Femur (tissue), 1 donor: Measurements from ENCODE around the gene RHBDD1.

Source experiments
- DNase-seq: peaks from one replicate; pipeline ENCODE4 v3.0.0-alpha.2; 2017

Gene RHBDD1

GRCh38 chr2:226847090-226847489, 11.2 kb downstream of the RHBDD1 start:
- DNase-seq, result no peak

- DNase-seq, result no peak
Observed at GRCh38 chr2:226847511-226847910, 11.7 kb downstream of the RHBDD1 start.

DNA sequence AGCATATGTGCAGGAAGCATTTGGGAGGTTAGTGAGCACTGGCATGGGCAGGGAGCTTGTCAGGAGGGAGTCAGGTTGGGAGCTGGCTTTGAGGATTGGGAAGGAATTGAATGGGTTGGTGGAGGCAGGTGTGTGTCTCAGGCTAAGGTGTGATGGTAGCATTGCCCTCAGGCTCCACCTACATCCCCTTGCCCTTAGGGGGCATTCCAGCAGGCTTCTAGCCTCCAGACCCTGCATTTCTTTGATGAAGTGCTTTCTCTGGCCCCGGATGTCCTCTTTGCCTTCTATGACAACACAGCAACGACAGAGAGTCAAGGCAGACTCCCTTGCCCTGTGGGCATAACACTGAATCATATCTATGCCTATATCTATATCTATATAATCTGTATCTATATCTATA, 13.5 kb downstream of the RHBDD1 start:
- DNase-seq, result no peak

DNA sequence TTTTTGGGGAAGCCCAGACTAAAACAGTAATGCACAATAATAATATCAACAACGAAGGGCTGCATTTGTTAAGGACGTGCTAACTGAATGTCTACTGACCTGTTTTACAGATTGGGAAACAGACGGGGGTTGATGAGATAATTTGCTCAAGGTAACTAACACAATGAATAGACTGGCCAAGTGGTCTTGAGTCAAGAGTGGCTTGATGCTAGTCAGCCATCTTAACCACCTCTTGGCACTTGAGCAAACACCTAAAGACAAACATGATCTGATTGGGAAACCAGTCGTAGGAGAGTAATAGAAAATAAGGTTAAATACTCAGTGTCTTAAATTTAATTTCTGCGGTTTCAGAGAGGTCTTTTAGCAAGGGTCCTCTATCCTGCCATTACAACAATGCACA, 14.2 kb downstream of the RHBDD1 start:
- DNase-seq, result no peak

- no peak for DNase-seq
Observed at GRCh38 chr2:226855787-226856186, 19.9 kb downstream of the RHBDD1 start.

DNA sequence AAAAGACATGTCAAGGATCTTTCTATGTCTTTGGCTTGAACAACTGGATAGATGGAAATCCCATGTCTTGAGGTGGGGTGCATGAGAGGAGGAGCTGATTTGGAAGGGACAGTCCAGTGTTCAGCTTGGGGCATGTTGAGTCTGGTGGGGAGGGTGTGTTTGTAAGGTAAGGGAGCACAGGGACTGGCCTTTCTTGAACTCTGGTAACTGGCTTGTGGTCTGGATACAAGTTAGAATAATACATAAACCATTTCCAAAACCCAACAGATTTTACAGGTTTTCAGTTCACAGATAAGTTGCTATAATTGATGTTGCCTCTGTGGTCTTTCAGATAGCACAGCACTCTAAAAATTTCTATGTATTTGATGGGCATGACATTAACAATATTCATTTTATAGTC, 24.2 kb downstream of the RHBDD1 start:
- no peak for DNase-seq

DNA sequence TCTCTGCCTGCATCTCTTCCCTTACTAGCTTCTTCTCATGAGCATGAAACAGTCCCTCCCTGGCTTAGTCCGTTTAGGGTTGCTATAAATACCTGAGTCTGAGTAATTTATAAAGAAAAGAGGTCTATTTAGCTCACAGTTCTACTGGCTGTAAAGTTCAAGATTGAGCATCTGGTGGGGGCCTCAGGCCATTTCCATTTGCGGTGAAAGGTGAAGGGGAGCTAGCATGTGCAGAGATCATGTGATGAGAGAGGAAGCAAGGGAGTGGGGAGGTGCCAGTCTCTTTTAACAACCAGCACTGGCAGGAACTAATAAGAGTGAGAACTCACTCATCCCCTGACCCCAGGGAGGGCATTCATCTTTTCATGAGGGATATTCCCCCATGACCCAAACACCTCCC, 26.8 kb downstream of the RHBDD1 start:
- no peak for DNase-seq

DNA sequence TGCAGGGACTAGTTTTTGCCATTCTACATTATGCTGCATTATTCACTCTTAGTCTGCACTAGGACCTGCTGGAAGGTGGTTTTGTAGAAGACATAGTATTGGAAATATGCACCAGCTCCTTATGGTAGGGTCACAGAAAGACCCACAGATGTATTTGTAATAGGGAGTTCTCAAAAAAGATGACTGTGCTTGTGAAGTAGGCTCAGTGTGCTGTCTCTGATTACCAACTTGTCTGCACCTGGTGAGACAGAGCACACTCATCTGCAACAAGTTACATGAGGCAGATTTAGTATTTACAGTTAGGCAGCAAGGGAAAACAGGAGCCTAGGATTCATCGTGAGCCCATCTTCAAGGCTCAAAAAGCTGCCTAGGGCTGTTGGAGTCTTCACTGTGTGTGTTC, 29.4 kb downstream of the RHBDD1 start:
- no peak for DNase-seq

DNA sequence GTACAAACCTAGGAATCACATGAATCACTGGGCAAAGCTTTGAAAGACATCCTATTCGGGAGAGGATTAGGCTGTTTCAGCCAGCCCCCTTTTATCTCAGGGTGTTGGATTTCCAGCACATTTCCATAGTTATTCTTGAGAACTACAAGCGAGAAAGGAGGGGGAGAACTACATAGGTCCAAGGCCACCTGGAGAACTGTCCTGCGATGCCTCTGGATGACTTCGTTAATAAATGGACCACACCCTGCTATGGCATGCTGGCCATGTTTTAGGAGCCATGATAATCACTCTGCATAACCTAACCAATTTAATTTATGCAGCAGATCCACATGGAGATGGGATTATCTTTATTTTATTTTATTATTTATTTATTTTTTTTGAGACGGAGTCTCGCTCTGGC, 29.9 kb downstream of the RHBDD1 start:
- DNase-seq, result no peak

- no peak for DNase-seq
Observed at GRCh38 chr2:226868331-226869162, 32.7 kb downstream of the RHBDD1 start.

- no peak for DNase-seq
Observed at GRCh38 chr2:226869371-226869770, 33.5 kb downstream of the RHBDD1 start.

DNA sequence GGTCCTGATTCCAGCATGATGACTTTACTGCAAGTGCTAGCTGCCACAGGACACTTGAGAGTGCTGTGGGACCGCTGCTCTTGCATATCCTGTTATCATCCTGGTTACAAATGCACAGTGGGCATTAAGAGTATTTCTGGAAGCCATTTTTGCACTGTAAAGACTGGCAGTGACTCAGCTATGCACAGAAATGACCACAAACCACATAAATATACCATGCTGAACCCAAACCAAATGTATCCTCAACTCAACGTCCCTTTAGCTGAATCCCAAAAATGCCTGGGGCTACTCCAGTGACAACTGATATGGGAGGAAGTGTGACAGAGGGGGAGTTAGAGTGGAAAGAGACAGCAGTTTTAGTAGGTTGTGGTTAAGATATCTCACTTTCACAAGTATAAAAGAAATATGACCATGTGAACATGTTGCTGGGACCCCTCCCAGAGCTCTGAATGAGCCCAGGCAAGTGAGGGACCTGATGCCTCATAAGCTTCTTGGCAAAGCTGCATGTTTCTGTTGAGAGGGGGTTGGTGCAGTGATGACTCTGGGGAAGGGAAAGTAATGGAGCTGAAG, 37.3 kb downstream of the RHBDD1 start:
- peak; percentile 40 for DNase-seq

DNA sequence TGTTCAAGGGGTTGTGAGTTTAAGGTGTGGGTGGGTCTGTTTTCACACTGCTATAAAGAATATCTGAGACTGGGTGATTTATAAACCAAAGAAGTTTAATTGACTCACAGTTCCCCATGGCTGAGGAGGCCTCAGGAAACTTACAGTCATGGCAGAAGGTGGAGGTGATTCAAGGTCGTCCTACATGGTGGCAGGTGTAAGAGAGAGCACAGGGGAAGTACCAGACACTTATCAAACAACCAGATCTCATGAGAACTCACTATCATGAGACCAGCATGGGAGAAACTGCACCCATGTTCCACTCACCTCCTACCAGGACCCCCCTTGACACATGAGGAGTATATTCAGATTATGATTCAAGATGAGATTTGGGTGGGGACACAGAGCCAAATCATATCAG, 38.0 kb downstream of the RHBDD1 start:
- no peak for DNase-seq

DNA sequence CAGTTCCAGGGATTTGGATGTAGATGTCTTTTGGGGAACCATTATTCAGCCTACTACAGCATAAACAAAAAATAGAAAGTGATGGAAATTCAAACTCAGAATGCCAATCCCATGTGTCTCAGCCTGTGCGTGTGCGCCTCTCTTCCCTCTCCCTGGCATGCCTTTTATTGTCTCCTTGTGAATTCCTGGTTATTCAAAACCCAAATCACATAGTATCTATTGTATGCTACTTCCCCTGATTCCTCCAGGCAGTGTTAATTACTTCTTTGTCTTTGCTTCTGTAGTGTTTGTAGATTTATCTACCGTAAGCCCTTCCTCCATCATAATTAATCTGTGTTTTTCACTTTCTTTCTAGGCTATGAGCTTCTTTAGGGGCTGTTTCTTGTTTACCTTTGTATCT, 38.9 kb downstream of the RHBDD1 start:
- DNase-seq, result no peak

DNA sequence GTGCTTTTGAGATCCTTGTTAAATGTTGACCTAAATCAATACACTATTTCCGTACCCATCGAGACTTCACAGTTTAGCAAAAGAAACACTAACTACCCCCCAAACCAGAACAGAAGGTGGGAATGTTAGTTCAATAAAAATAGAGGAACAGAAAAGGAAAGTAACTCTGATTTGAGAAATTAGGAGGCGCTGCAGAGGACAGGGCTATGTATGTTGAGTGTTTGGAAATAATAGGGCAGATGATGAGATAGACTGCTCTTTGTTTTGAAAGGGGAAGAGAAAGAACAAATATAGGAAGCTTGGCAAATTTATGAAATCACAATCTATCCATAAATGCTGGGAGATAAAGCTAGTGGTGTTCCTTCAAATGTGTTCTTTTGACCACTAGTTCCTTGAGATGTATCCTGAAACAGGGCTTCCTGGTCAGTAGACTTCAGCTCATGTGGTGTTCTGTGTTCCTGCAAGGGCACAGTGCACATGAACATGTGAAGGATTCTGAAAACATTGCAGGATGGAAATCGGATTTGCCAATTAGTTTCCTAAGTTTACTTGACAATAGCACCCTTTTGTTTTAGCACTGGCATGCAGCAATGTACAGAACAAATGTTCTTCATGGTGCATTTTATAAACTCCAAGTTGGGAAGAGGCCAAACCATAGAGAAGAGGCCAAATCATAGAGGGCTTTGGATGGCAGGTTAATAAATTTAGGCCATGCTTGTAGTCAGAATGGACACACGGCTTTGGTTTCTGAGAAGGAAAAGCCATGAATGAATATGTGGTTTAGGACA, 39.8 kb downstream of the RHBDD1 start:
- DNase-seq, result no peak

DNA sequence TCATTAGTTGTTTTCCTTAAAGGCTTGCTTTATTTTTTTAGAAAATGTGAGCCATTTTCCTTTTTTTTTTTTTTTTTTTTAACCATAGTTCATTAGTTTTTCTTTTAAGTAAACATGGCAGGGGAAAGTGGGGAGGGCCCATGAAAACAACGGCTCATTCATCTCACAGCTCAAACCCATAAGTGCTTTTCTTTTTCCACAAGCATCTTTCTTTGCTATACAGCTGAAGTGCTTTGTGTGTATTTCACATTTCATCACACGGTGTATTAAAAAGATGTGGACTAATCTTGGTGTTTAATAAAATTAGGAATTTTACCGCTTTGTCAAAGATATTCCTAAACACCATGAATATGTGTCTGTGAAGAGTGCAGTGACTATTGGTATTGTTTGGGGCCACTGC, 41.6 kb downstream of the RHBDD1 start:
- DNase-seq, result no peak

DNA sequence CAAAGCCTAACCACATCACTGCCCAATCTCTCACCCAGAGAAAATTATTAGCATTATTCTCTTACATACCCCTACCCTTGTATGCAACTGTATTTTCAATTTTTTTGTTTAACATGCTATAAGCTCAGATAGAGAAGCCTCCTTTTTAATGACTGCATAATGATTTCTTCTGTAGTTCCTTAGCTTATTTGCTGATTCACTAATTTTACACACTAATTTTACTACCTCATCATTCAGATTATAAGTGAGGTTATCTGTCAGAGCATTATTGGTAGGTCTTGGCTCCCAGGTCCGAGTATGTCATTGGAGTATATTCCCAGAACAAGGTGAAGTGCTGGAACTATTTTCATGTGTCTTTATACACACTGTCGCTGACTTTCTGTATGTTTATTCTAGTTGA, 45.4 kb downstream of the RHBDD1 start:
- DNase-seq, result no peak

GRCh38 chr2:226882606-226883005, 46.8 kb downstream of the RHBDD1 start:
- no peak for DNase-seq

DNA sequence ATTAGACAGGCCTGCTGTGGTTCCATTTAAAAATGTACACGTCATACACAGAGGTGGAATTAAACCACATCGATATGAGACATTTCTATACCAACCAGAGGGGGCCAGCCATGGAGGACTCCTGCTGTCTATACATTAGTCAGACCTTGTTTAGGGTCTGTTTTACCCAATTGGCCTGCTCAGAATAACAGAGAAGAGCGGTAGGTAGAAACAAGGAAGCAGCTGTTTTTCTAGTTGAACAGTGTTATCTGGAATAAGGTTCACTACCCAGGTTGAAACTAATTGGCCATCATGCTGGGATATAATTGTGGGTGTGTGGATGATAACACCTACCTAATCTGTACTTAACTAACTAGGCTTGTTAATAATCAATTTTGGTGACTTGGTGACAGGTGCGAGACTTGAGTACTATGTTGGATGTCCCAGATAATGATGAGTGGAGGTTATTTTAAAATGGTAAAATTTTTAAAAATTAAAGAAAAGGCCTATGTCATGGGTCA, 47.5 kb downstream of the RHBDD1 start:
- DNase-seq, result no peak

DNA sequence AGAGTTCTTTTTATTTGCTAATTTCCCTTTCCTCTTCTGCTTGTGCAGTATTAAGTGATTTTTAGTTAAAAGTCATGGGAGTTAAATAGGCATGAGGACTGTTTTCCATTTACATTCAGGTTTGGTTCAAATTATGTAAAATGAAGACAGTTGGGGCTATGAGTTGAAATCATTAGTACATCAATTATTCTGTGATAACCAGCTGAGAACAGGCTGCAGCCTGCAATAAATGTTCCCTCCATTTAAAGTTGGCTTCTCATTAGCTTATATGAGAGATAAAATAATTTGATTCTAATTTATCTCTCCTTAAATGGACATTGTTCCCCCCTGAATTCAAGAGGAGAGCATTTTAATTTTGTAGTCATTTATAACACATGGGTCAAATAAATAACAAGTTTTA, 48.3 kb downstream of the RHBDD1 start:
- no peak for DNase-seq

DNA sequence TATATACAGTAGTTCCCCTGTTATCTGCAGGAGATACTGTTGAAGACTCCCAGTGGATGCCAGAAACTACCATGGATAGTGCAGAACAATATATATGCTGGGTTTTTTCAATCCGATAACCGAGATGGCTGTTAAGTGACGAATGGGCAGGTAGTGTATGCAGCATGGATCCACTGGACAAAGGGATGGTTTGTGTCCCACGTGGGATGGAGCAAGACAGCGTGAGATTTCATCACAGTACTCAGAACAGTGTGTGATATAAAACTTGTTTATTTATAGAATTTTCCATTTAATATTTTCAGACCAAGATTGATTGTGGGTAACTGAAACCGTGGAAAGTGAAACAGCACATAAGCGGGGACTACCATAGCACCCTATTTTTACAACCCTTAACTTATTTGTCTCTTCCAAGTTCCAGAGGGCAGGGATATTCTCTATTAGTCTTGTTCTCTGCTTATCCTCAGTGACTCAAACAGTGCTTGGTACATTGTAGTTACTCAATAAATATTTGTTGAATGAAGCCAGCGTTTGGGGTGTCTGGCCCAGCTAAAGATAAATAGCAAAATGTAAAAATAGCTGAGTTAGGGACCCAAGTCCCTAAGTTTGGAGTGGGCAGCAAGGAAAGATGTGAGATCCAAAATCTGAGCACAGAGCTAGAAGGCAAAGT, 50.0 kb downstream of the RHBDD1 start:
- DNase-seq, result no peak

GRCh38 chr2:226887940-226888339, 52.1 kb downstream of the RHBDD1 start:
- no peak for DNase-seq

DNA sequence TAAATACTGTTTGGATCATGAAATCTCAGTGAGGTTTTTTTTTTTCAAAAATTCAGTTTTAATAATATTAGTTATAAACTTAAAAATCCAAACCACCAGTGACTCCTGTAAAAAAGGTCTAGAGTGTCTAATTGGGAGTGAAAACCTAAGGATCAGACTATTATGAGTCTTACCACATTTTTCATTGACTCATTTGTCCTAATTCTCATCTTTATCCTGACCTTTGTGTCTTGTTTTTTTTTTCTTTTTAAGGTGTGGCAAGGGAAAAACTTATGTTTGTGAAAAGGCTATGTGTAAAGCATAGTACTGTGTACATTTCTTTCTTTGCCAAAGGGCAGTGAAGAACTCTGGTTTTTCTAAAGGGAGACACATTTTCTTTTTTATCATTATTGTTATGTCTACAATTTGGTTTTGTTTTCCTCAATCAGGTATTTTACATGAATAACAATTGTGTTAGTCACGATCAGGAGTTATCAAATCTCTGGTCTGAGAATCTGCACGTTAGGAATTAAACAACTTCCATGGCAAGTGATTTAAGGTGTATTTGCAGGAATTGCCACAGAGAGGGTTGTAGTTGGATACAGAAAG, 52.6 kb downstream of the RHBDD1 start:
- DNase-seq, result no peak
